ENCODE measurements around the gene ALDOC.

- TF ChIP-seq, protein P1, sequence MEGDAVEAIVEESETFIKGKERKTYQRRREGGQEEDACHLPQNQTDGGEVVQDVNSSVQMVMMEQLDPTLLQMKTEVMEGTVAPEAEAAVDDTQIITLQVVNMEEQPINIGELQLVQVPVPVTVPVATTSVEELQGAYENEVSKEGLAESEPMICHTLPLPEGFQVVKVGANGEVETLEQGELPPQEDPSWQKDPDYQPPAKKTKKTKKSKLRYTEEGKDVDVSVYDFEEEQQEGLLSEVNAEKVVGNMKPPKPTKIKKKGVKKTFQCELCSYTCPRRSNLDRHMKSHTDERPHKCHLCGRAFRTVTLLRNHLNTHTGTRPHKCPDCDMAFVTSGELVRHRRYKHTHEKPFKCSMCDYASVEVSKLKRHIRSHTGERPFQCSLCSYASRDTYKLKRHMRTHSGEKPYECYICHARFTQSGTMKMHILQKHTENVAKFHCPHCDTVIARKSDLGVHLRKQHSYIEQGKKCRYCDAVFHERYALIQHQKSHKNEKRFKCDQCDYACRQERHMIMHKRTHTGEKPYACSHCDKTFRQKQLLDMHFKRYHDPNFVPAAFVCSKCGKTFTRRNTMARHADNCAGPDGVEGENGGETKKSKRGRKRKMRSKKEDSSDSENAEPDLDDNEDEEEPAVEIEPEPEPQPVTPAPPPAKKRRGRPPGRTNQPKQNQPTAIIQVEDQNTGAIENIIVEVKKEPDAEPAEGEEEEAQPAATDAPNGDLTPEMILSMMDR (conservative IDR thresholded peaks at IDR 0.05; ENCODE audit: low read length): no peak
- no peak for TF ChIP-seq EZH2phosphoT487 (IDR thresholded peaks at IDR 0.05; ENCODE audit: borderline replicate concordance, low read depth, low read length)
Measured at GRCh38 chr17:28580959-28581358, 4.3 kb upstream of the ALDOC start.

Measured in OCI-LY7 (cell line).